ENCODE results near the gene HOXC5. TPM values are rescaled to one million over a fixed set of nuclear protein-coding genes. Genes with fewer than 3 reads are reported as not detected.

HOXC5 gene
- total RNA-seq, 1 experiment from 2014 or later = 5.0 TPM

DNA sequence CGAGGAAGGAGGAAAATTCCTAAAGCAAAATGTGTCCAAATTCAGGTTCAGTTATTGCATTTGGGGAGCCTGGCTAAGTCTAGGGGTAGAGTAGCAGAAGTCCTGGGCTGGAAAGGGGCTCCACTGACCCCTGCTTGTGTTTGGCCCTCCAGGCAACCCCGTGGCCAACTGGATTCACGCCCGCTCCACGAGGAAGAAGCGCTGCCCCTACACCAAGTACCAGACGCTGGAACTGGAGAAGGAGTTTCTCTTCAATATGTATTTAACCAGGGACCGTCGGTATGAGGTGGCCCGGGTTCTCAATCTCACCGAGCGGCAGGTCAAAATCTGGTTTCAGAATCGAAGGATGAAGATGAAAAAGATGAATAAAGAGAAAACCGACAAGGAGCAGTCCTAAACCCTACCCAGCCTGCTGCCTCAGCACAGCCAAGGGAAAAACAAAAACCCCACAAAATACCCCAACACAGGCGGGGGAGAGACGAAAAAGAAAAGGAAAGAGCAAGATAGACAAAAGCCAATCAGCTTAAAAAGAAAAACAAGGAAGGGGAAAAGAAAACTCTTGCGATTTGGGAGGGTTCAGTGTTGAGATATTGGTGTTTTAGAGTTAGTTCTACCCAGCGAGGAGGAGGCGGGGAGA lies 30.5 kb upstream of the HOXC5 start:
- TF ChIP-seq, protein P1, sequence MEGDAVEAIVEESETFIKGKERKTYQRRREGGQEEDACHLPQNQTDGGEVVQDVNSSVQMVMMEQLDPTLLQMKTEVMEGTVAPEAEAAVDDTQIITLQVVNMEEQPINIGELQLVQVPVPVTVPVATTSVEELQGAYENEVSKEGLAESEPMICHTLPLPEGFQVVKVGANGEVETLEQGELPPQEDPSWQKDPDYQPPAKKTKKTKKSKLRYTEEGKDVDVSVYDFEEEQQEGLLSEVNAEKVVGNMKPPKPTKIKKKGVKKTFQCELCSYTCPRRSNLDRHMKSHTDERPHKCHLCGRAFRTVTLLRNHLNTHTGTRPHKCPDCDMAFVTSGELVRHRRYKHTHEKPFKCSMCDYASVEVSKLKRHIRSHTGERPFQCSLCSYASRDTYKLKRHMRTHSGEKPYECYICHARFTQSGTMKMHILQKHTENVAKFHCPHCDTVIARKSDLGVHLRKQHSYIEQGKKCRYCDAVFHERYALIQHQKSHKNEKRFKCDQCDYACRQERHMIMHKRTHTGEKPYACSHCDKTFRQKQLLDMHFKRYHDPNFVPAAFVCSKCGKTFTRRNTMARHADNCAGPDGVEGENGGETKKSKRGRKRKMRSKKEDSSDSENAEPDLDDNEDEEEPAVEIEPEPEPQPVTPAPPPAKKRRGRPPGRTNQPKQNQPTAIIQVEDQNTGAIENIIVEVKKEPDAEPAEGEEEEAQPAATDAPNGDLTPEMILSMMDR (IDR thresholded peaks at IDR 0.05) = no peak
- no peak for TF ChIP-seq REST (IDR thresholded peaks at IDR 0.05; ENCODE audit: insufficient read depth in 1 of 2, low read depth in 2 of 2, low read length in 1 of 2)
- TF ChIP-seq TCF7L2 (IDR thresholded peaks at IDR 0.05; ENCODE audit: low read depth, low read length) = 0 out of 2 replicates have a peak, but pooled peaks have one; percentile 24
- TF ChIP-seq SIN3A (IDR thresholded peaks at IDR 0.05; ENCODE audit: borderline replicate concordance, insufficient read depth, low read depth, low read length) = no peak
- TF ChIP-seq POLR2AphosphoS5 (IDR thresholded peaks at IDR 0.05; ENCODE audit: low read depth, low read length) = no peak; the same call in 1 of the 2 replicates
- ChIA-PET POLR2A (interaction anchor here (1.2 kb wide), 1 partner anchor 15 kb away, joined by 4 read pairs; no protein-coding TSS in a partner anchor), CTCF (no interaction called here)
- intact Hi-C loops (cut with micrococcal nuclease; ENCODE audit: unreplicated experiment) (no loop called here), in situ Hi-C loops (cut with HindIII; ENCODE audit: low pct_unique_long_range_greater_than_20kb, low sequenced_read_pairs) (no loop called here)
- no peak for ATAC-seq
- Histone ChIP-seq H3K4me3 (ENCODE audit: low read depth in 2 of 2, low read length in 2 of 2) (peak overlapping the region; percentile 66 to 67), H3K9me3 (ENCODE audit: control insufficient read depth, insufficient read depth, low read depth, low read length) (no peaks in the 10 kb centered on the region), H3K27me3 (ENCODE audit: control insufficient read depth, insufficient read depth, low read length) (no peaks in the 10 kb centered on the region), H3K27ac (ENCODE audit: low read length) (peak overlapping the region; percentile 99), H3K4me1 (ENCODE audit: control insufficient read depth, insufficient read depth, low read length) (peaks cover 34% of the 10 kb centered on the region), H3K36me3 (ENCODE audit: control insufficient read depth, insufficient read depth, low read length) (peaks cover 3% of the 10 kb centered on the region)
- DNase-seq (ENCODE audit: low read depth, low spot score) = no peak
- TSS peak; percentile 48 for BruUV-seq (replicated peaks)

GRCh38 chr12:54002915-54003389 lies 29.9 kb upstream of the HOXC5 start:
- H3K4me1 ChIP-seq (ENCODE audit: control insufficient read depth, insufficient read depth, low read length) = peaks cover 39% of the 10 kb centered on the region
- peak overlapping the region; percentile 66 to 67 for H3K4me3 ChIP-seq (ENCODE audit: low read depth in 2 of 2, low read length in 2 of 2)
- H3K27ac ChIP-seq (ENCODE audit: low read length) = peak overlapping the region; percentile 99
- DNase-seq (ENCODE audit: low read depth, low spot score) (no peak), ATAC-seq (no peak)
- H3K27me3 ChIP-seq (ENCODE audit: control insufficient read depth, insufficient read depth, low read length) = no peaks in the 10 kb centered on the region
- no peaks in the 10 kb centered on the region for H3K9me3 ChIP-seq (ENCODE audit: control insufficient read depth, insufficient read depth, low read depth, low read length)
- no TSS peak for BruUV-seq (replicated peaks)
- in situ Hi-C loops (cut with HindIII; ENCODE audit: low pct_unique_long_range_greater_than_20kb, low sequenced_read_pairs) (no loop called here), intact Hi-C loops (cut with micrococcal nuclease; ENCODE audit: unreplicated experiment) (no loop called here)
- POLR2A ChIA-PET = interaction anchor here (0.5 to 0.8 kb wide), 2 partner anchors 15 to 17 kb away, joined by 3 to 5 read pairs; no protein-coding TSS in a partner anchor
- CTCF ChIA-PET = interaction anchor here (0.7 kb wide), 1 partner anchor 15 kb away, joined by 5 read pairs; no protein-coding TSS in a partner anchor
- peaks cover 3% of the 10 kb centered on the region for H3K36me3 ChIP-seq (ENCODE audit: control insufficient read depth, insufficient read depth, low read length)
- TF ChIP-seq SIN3A (IDR thresholded peaks at IDR 0.05; ENCODE audit: borderline replicate concordance, insufficient read depth, low read depth, low read length) (no peak), TCF7L2 (IDR thresholded peaks at IDR 0.05; ENCODE audit: low read depth, low read length) (no peak), POLR2AphosphoS5 (IDR thresholded peaks at IDR 0.05; ENCODE audit: low read depth, low read length) (peak; percentile 48; the same call in 1 of the 2 replicates)
- TF ChIP-seq, protein P1 (IDR thresholded peaks at IDR 0.05) = no peak

Measured in Panc1 (cell line).